SK-N-SH (cell line): ENCODE data around the gene RUSC2. TPM values are rescaled to one million over a fixed set of nuclear protein-coding genes. Genes with fewer than 3 reads are reported as not detected.

Experiments
- CTCF ChIA-PET: fragments of 300-600, 350-600 bp; formaldehyde crosslinking; extraction: SDS; loops from one replicate; lab custom pipeline; 2021; lab: Yijun Ruan, JAX
- POLR2A ChIA-PET: fragments of 350-600 bp; sonication (Branson Sonifier 250); formaldehyde crosslinking; extraction: SDS; loops from one replicate; lab custom pipeline; 2020; ENCODE audit warnings: antibody characterized with exemption, inconsistent platforms; lab: Yijun Ruan, JAX
- DNase-seq: peaks from one replicate; pipeline ENCODE4 v3.0.0; 2012
- H2AFZ ChIP-seq: fragments of 200-600 bp; sonication (generic); 2 replicates; pipeline ENCODE4 v1.8.1; 2016; ENCODE audit warnings: antibody characterized with exemption, mild to moderate bottlenecking, low read depth
- H3F3A ChIP-seq: fragments of 200-600 bp; sonication (generic); replicated peaks from 2 replicates; pipeline ENCODE3; 2016; ENCODE audit warnings: antibody characterized with exemption, mild to moderate bottlenecking; ENCODE audit not compliant: insufficient read depth
- H3K27ac ChIP-seq, 2 experiments: fragments of 200-500 bp in 1 of 2; fragments of 200-600 bp in 1 of 2; sonication (Bioruptor generic) in 1 of 2; sonication (generic), shearing (Covaris generic) in 1 of 2; 2 replicates each; pipeline versions ENCODE4 v1.5.1 to v1.6.1; 2014 to 2016; ENCODE audit warnings: low read depth in 2 of 2, inconsistent platforms in 1 of 2, low read length in 1 of 2, mild to moderate bottlenecking in 1 of 2, mixed read lengths in 1 of 2
- H3K27me3 ChIP-seq: fragments of 200-600 bp; sonication (generic), shearing (Covaris generic); 2 replicates; pipeline ENCODE4 v1.6.1; 2016; ENCODE audit warnings: mixed run types; ENCODE audit not compliant: insufficient read depth
- H3K36me3 ChIP-seq, 2 experiments: fragments of 200-500 bp in 1 of 2; fragments of 200-600 bp in 1 of 2; sonication (Bioruptor generic) in 1 of 2; sonication (generic) in 1 of 2; replicated peaks in 1 of 2; 2 replicates each; pipeline versions ENCODE3 to v1.5.1; 2014 to 2016; ENCODE audit warnings: low read length in 1 of 2, mild to moderate bottlenecking in 1 of 2; ENCODE audit not compliant: insufficient read depth in 2 of 2, control insufficient read depth in 1 of 2
- H3K4me1 ChIP-seq, 2 experiments: fragments of 200-500 bp in 1 of 2; fragments of 200-600 bp in 1 of 2; sonication (Bioruptor generic) in 1 of 2; sonication (generic), shearing (Covaris generic) in 1 of 2; 2 replicates each; pipeline versions ENCODE4 v1.5.1 to v1.6.1; 2014 to 2016; ENCODE audit warnings: low read depth in 1 of 2, low read length in 1 of 2, mixed run types in 1 of 2; ENCODE audit not compliant: insufficient read depth in 2 of 2, control insufficient read depth in 1 of 2
- H3K4me2 ChIP-seq: fragments of 200-600 bp; sonication (generic), shearing (Covaris generic); 2 replicates; pipeline ENCODE4 v1.6.1; 2017; ENCODE audit warnings: mixed run types
- H3K4me3 ChIP-seq, 2 experiments: fragments of 200-500 bp in 1 of 2; fragments of 200-600 bp in 1 of 2; sonication (Bioruptor generic) in 1 of 2; sonication (generic), shearing (Covaris generic) in 1 of 2; 2 replicates each; pipeline versions ENCODE4 v1.5.1 to v1.8.1; 2014 to 2016; ENCODE audit warnings: low read depth in 2 of 2, inconsistent platforms in 1 of 2, low read length in 1 of 2, mild to moderate bottlenecking in 1 of 2, mixed read lengths in 1 of 2, moderate library complexity in 1 of 2
- H3K79me2 ChIP-seq: fragments of 200-600 bp; sonication (generic); 2 replicates; pipeline ENCODE4 v1.8.1; 2017; ENCODE audit warnings: mild to moderate bottlenecking; ENCODE audit not compliant: insufficient read depth
- H3K9ac ChIP-seq: fragments of 200-600 bp; sonication (generic); 2 replicates; pipeline ENCODE4 v1.6.1; 2017; ENCODE audit warnings: mixed run types
- H3K9me2 ChIP-seq: fragments of 200-600 bp; sonication (generic); 2 replicates; pipeline ENCODE4 v1.6.1; 2017; ENCODE audit warnings: mixed run types
- H3K9me3 ChIP-seq: fragments of 200-600 bp; sonication (generic); 2 replicates; pipeline ENCODE4 v1.6.1; 2017; ENCODE audit warnings: mixed run types, mild to moderate bottlenecking, moderate library complexity
- H4K20me1 ChIP-seq: fragments of 200-600 bp; sonication (generic); 2 replicates; pipeline ENCODE4 v1.6.1; 2017; ENCODE audit warnings: mild to moderate bottlenecking, mixed run types; ENCODE audit not compliant: insufficient read depth
- CHD2 ChIP-seq: fragments of 150-350 bp; IDR thresholded peaks from 2 replicates; pipeline ENCODE4 v1.6.1; 2018; ENCODE audit warnings: low read length; ENCODE audit not compliant: partially characterized antibody
- CTCF ChIP-seq: fragments of 200-600 bp; sonication (generic); IDR thresholded peaks from 2 replicates; pipeline ENCODE4 v1.6.1; 2017; ENCODE audit warnings: antibody characterized with exemption, mild to moderate bottlenecking, moderate library complexity
- ELF1 ChIP-seq: IDR thresholded peaks from 2 replicates; pipeline ENCODE4 v1.4.0; 2012
- EP300 ChIP-seq, 2 experiments: IDR thresholded peaks; 2 replicates each; pipeline versions ENCODE4 v1.4.0 to v1.6.1; 2012; ENCODE audit warnings: borderline replicate concordance in 1 of 2, low read depth in 1 of 2, low read length in 1 of 2
- FOSL2 ChIP-seq: IDR thresholded peaks from 2 replicates; pipeline ENCODE4 v1.4.0; 2012; ENCODE audit warnings: low read depth, mild to moderate bottlenecking, moderate library complexity, borderline replicate concordance
- FOXJ3 ChIP-seq: sonication (generic); formaldehyde crosslinking; IDR thresholded peaks from 2 replicates; pipeline ENCODE4 v1.5.1; 2020; ENCODE audit warnings: mild to moderate bottlenecking, missing genetic modification reagents
- FOXM1 ChIP-seq: IDR thresholded peaks from 2 replicates; pipeline ENCODE4 v1.4.0; 2012; ENCODE audit warnings: low read depth, mild to moderate bottlenecking
- GABPA ChIP-seq: IDR thresholded peaks from 2 replicates; pipeline ENCODE4 v1.4.0; 2012; ENCODE audit warnings: low read depth, mild to moderate bottlenecking
- IRF3 ChIP-seq: fragments of 150-350 bp; IDR thresholded peaks from 2 replicates; pipeline ENCODE4 v1.6.1; 2016; ENCODE audit warnings: mild to moderate bottlenecking, low read depth, low read length
- JUND ChIP-seq: IDR thresholded peaks from 2 replicates; pipeline ENCODE4 v1.4.0; 2012
- MAX ChIP-seq: IDR thresholded peaks from 2 replicates; pipeline ENCODE4 v1.4.0; 2012; ENCODE audit warnings: low read depth
- MEF2A ChIP-seq: IDR thresholded peaks from 2 replicates; pipeline ENCODE4 v1.4.0; 2012; ENCODE audit warnings: low read depth, borderline replicate concordance
- NRF1 ChIP-seq: IDR thresholded peaks from 2 replicates; pipeline ENCODE4 v1.6.1; 2012; ENCODE audit warnings: low read depth, mild to moderate bottlenecking, low read length
- PBX3 ChIP-seq: IDR thresholded peaks from 2 replicates; pipeline ENCODE4; 2012
- RAD21 ChIP-seq: IDR thresholded peaks from 2 replicates; pipeline ENCODE4 v1.6.1; 2012; ENCODE audit warnings: mild to moderate bottlenecking, low read length
- RFX5 ChIP-seq: IDR thresholded peaks from 2 replicates; pipeline ENCODE4 v1.6.1; 2012; ENCODE audit warnings: mild to moderate bottlenecking, improper control_type of control experiment, low read length
- SMC3 ChIP-seq: IDR thresholded peaks from 2 replicates; pipeline ENCODE4 v1.6.1; 2012; ENCODE audit warnings: low read depth, low read length, improper control_type of control experiment
- TAF1 ChIP-seq: IDR thresholded peaks from 2 replicates; pipeline ENCODE4 v1.6.1; 2012; ENCODE audit warnings: low read depth, mild to moderate bottlenecking, low read length, moderate library complexity, borderline replicate concordance
- USF2 ChIP-seq: fragments of 150-350 bp; IDR thresholded peaks from 2 replicates; pipeline ENCODE4 v1.6.1; 2017; ENCODE audit warnings: antibody characterized with exemption, low read length, low read depth, borderline replicate concordance
- WGBS: methylation state at CpG from one replicate; pipeline ENCODE4 v1.1.6; 2017; ENCODE audit warnings: low lambda C conversion rate; 5-methylcytosine and 5-hydroxymethylcytosine counted together
- polyA plus RNA-seq, 3 experiments: library from polyadenylated mRNA; depleted of rRNA; stranded (reverse); fragments of >200 nt; gene quantifications; 2 replicates each; pipeline ENCODE4 v1.2.3, GENCODE V29; 2012

Gene RUSC2
- polyA plus RNA-seq, 1 of the 3 experiments (the other 2 are of a cell fraction) = 14.5 TPM

- Histone ChIP-seq H3K4me2 (no peak overlapping the region), H4K20me1 (peaks cover 6% of the 10 kb centered on the region; the same call in 1 of the 2 replicates), H3K9ac (no peak overlapping the region), H3K36me3 (peaks cover 0 to 22% of the 10 kb centered on the region in 2 experiments), H2AFZ (no peak overlapping the region), H3K4me3 (no peak overlapping the region), H3K4me1 (no peaks in the 10 kb centered on the region; a peak in 1 of 4 replicates), H3K9me3 (no peaks in the 10 kb centered on the region), H3K27ac (no peak overlapping the region), H3F3A (peaks cover 5% of the 10 kb centered on the region), H3K27me3 (no peaks in the 10 kb centered on the region), H3K79me2 (peaks cover 99% of the 10 kb centered on the region), H3K9me2 (no peaks in the 10 kb centered on the region)
- 29% methylated on average over 1 of the region's 1 CpG for WGBS
- no peak for TF ChIP-seq RFX5
- no peak for TF ChIP-seq USF2
- TF ChIP-seq JUND = no peak
- no peak for TF ChIP-seq GABPA
- TF ChIP-seq IRF3 = no peak
- no peak for TF ChIP-seq SMC3
- no peak for TF ChIP-seq PBX3
- no peak for TF ChIP-seq FOXM1
- TF ChIP-seq MAX = no peak
- TF ChIP-seq FOXJ3 (CRISPR knock-in tag) = no peak
- no peak for TF ChIP-seq CHD2
- no peak for TF ChIP-seq ELF1
- TF ChIP-seq FOSL2 = no peak
- no peak for TF ChIP-seq RAD21
- POLR2A ChIA-PET = no interaction called here
- no peak for DNase-seq
- CTCF ChIA-PET = interaction anchor here (0.7 to 3.9 kb wide), 4 partner anchors 9 to 448 kb away, joined by 3 to 12 read pairs (median 3); no protein-coding TSS in a partner anchor
Measured at GRCh38 chr9:35500130-35500748, 10.3 kb downstream of the RUSC2 start.

GRCh38 chr9:35501946-35502345 lies 12.0 kb downstream of the RUSC2 start:
- POLR2A ChIA-PET = no interaction called here
- TF ChIP-seq CTCF (no peak), NRF1 (no peak), MEF2A (no peak), RFX5 (no peak), IRF3 (no peak), GABPA (no peak), EP300 (IDR thresholded peaks at IDR 0.05; ENCODE audit: borderline replicate concordance in 1 of 2, low read depth in 1 of 2, low read length in 1 of 2) (no peak), FOSL2 (no peak), TAF1 (no peak), CHD2 (no peak), USF2 (no peak), SMC3 (no peak), JUND (no peak)

More at GRCh38 chr9:35501946-35502345, 12.0 kb downstream of the RUSC2 start:
- H3K9ac ChIP-seq = no peak overlapping the region
- no peak overlapping the region for H3K4me2 ChIP-seq
- no peaks in the 10 kb centered on the region for H3K9me3 ChIP-seq
- peaks cover 5% of the 10 kb centered on the region for H3F3A ChIP-seq
- 26% methylated on average over 1 of the region's 1 CpG for WGBS
- peaks cover 99% of the 10 kb centered on the region for H3K79me2 ChIP-seq
- no peaks in the 10 kb centered on the region for H3K27me3 ChIP-seq
- H3K4me3 ChIP-seq = no peak overlapping the region
- CTCF ChIA-PET = interaction anchor here (3.9 kb wide), 1 partner anchor 52 kb away, joined by 12 read pairs; no protein-coding TSS in a partner anchor
- no peaks in the 10 kb centered on the region for H3K9me2 ChIP-seq
- H2AFZ ChIP-seq = no peak overlapping the region
- H3K36me3 ChIP-seq = peaks cover 0 to 10% of the 10 kb centered on the region in 2 experiments
- no peaks in the 10 kb centered on the region for H4K20me1 ChIP-seq
- no peak for DNase-seq
- H3K4me1 ChIP-seq = no peaks in the 10 kb centered on the region; a peak in 1 of 4 replicates
- H3K27ac ChIP-seq = no peak overlapping the region
